ENCODE results near the gene KCNC4.

KCNC4 gene

GRCh38 chr1:110233861-110234260 is 23.7 kb downstream of the KCNC4 start:
- DNase-seq (ENCODE audit: low read depth) = no peak

GRCh38 chr1:110234691-110235090 is 24.6 kb downstream of the KCNC4 start:
- DNase-seq (ENCODE audit: low read depth) = no peak

GRCh38 chr1:110235181-110235833 is 25.2 kb downstream of the KCNC4 start:
- DNase-seq (ENCODE audit: low read depth) = no peak

GRCh38 chr1:110235834-110236682 is 25.9 kb downstream of the KCNC4 start:
- no peak for DNase-seq (ENCODE audit: low read depth)

GRCh38 chr1:110237386-110238152 is 27.5 kb downstream of the KCNC4 start:
- no peak for DNase-seq (ENCODE audit: low read depth)

- no peak for DNase-seq (ENCODE audit: low read depth)
Observed at GRCh38 chr1:110239441-110240430, 29.6 kb downstream of the KCNC4 start.

GRCh38 chr1:110240476-110241210 is 30.5 kb downstream of the KCNC4 start:
- DNase-seq (ENCODE audit: low read depth) = no peak

GRCh38 chr1:110241516-110241915 is 31.4 kb downstream of the KCNC4 start:
- DNase-seq (ENCODE audit: low read depth) = no peak

- DNase-seq (ENCODE audit: low read depth) = no peak
Observed at GRCh38 chr1:110242062-110242461, 31.9 kb downstream of the KCNC4 start.

GRCh38 chr1:110242731-110243130 is 32.6 kb downstream of the KCNC4 start:
- no peak for DNase-seq (ENCODE audit: low read depth)

- no peak for DNase-seq (ENCODE audit: low read depth)
Observed at GRCh38 chr1:110243146-110243545, 33.0 kb downstream of the KCNC4 start.

- no peak for DNase-seq (ENCODE audit: low read depth)
Observed at GRCh38 chr1:110243574-110243973, 33.5 kb downstream of the KCNC4 start.

GRCh38 chr1:110245876-110246620 is 35.9 kb downstream of the KCNC4 start:
- DNase-seq (ENCODE audit: low read depth) = no peak

- DNase-seq (ENCODE audit: low read depth) = no peak
Observed at GRCh38 chr1:110248746-110249145, 38.6 kb downstream of the KCNC4 start.

GRCh38 chr1:110249256-110249655 is 39.1 kb downstream of the KCNC4 start:
- DNase-seq (ENCODE audit: low read depth) = no peak

GRCh38 chr1:110250008-110250407 is 39.9 kb downstream of the KCNC4 start:
- DNase-seq (ENCODE audit: low read depth) = no peak

- no peak for DNase-seq (ENCODE audit: low read depth)
Observed at GRCh38 chr1:110250749-110251148, 40.6 kb downstream of the KCNC4 start.

GRCh38 chr1:110253213-110253612 is 43.1 kb downstream of the KCNC4 start:
- DNase-seq (ENCODE audit: low read depth) = no peak

- no peak for DNase-seq (ENCODE audit: low read depth)
Observed at GRCh38 chr1:110254604-110255391, 44.7 kb downstream of the KCNC4 start.

All from activated T-cell treated with anti-CD3 and anti-CD28 coated beads for 1 hour (primary cell).